Right cardiac atrium (tissue), 5 donors: ENCODE measurements around the gene SPAG9. TPM values are rescaled to one million over a fixed set of nuclear protein-coding genes. Genes with fewer than 3 reads are reported as not detected.

Source experiments
- ATAC-seq, 2 donors: fragments of 200-7000 bp; cut with Tn5 transposase; one replicate each; pipeline versions ENCODE4 v1.8.0 to v1.9.1; 2020; ENCODE audit warnings: moderate library complexity in 2 of 2, mild to moderate bottlenecking in 1 of 2
- DNase-seq, 3 donors: peaks; one replicate each; pipeline ENCODE4 v3.0.0-alpha.2; 2020
- H3K27ac ChIP-seq: one replicate; pipeline ENCODE4 v1.5.1; 2013; ENCODE audit warnings: mild to moderate bottlenecking, low read length, control low read depth, moderate library complexity
- H3K27me3 ChIP-seq: one replicate; pipeline ENCODE4 v1.6.1; 2013; ENCODE audit not compliant: control insufficient read depth, insufficient read depth
- H3K4me1 ChIP-seq: one replicate; pipeline ENCODE4 v1.6.1; 2013; ENCODE audit warnings: low read length; ENCODE audit not compliant: control insufficient read depth, insufficient read depth
- H3K4me3 ChIP-seq: one replicate; pipeline ENCODE4 v1.5.1; 2013; ENCODE audit warnings: low read length, control low read depth
- H3K9me3 ChIP-seq: one replicate; pipeline ENCODE4 v1.6.1; 2013; ENCODE audit warnings: low read length; ENCODE audit not compliant: control insufficient read depth
- WGBS: extraction: QIAGEN DNeasy Blood & Tissue Kit; methylation state at CpG from one replicate; pipeline ENCODE4 v1.1.7; 2013; 5-methylcytosine and 5-hydroxymethylcytosine counted together
- intact Hi-C, 4 donors: fragments of 100-400 bp; cut with DNase I; formaldehyde crosslinking; loops; one replicate each; pipeline versions ENCODE4 v1.11.0 to v1.14.0; 2022 to 2023
- polyA plus RNA-seq: library from polyadenylated mRNA; stranded (reverse); fragments of 200-250 nt; gene quantifications from one replicate; pipeline ENCODE4 v1.2.3, GENCODE V29; 2013
- total RNA-seq, 4 donors: library from RNA; stranded (reverse); fragmentation: NEBNext Ultra II Directional; extraction: Animal tissue kit (Norgen Biotek cat#: 25700); gene quantifications; one replicate each; pipeline ENCODE4 v1.2.1, GENCODE V29; 2021
- donor health status: healthy with polysubstance abuse.
- donor health status: DM: no; HTN: yes; CAD: no.
- donor health status: DM: no; HTN: no; CAD: no.
- donor health status: DM: no; HTN: yes; CAD: no; lungs with severe emphysema.
- donor health status: DM: yes; HTN: yes; CAD: no.

Gene SPAG9
- total and polyA plus RNA-seq, 5 donors: 19.1 to 81.0 (median 59.0) TPM

DNA sequence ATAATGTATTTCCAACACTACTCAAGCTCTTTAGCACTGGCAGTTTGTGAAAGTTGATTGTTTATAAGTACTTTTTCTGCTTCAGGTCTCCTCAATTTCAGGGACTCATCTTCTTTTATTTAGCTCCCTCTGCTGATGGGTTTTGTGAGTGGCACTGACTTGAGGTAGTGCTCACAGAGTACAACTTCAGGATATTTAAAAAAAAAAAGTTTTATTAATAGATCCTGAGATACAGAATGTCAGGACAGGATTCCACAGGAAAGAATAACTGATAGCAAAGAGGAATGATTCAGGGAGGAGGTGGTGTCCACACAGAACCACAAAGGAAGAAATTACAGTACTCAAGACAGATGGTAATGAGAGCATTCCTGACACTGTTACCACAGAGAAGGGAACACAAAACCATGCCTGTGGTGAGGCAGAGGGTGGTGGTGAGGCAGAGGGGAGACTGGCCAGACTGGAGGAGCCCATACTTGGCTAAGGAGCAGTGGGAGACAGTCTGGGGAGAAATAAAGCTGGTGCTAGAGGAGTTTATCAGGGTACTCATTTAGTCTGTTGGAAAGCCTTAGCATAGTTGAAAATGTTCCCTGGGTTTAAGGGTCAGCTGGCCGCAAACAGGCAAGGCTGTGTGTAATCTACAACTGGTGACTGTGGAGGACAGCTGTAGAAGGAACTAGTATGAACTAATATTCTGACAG is 63.7 kb downstream of the SPAG9 start:
- Histone ChIP-seq H3K27me3 (no peaks in the 10 kb centered on the region), H3K4me3 (no peak overlapping the region), H3K9me3 (no peaks in the 10 kb centered on the region), H3K4me1 (peaks cover 4% of the 10 kb centered on the region), H3K27ac (peak overlapping the region; percentile 84)
- 23% methylated on average over 1 of the region's 1 CpG for WGBS
- DNase-seq (no peak), ATAC-seq (peak; percentile 83 to 89)
- intact Hi-C loops: loop anchor here in 1 of 4 donors (10.0 kb wide), 1 partner anchor 58 kb away; no protein-coding TSS in a partner anchor

DNA sequence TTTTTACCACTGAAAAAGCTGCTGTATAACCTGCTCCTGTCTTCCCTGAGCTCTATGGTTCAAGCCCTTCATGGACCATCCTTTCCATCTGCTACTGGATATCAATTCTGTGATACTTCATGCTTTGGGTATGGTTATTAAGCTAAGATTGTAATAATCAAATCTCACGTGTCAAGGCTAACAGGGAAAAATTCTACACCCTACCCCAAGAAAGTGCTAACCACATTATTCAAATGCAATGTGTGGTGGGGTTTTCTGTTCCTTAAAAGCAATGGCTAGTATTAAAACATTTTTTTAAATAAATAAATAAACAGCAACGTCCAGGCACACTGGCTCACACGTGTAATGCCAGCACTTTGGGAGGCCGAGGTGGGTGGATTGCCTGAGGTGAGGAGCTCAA is 65.9 kb downstream of the SPAG9 start:
- no peak overlapping the region for H3K27ac ChIP-seq
- intact Hi-C loops: loop anchor here in 1 of 4 donors (10.0 kb wide), 1 partner anchor 60 kb away; no protein-coding TSS in a partner anchor
- 92% methylated on average over 4 of the region's 4 CpGs for WGBS

DNA sequence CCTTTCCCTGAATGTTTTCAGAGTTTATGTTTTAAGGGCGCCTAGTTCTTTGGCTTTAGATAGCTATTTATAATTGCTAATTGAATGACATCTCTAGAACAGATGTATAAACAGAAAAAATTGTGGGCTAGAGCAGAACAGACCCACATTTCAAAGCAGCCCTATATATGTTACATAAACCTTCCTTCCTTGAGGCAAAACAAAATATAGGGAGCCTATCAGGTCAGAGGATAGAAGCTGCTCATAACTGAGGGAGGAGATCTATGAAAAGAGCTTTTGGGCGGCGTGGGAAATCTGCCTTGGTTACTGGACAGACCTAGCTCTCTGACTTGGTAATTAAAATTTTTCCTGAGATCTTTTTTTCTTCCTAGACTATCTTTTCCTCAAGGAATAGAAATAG is 68.4 kb downstream of the SPAG9 start:
- Histone ChIP-seq H3K9me3 (no peaks in the 10 kb centered on the region), H3K4me3 (no peak overlapping the region), H3K27me3 (no peaks in the 10 kb centered on the region), H3K27ac (no peak overlapping the region), H3K4me1 (peaks cover 3% of the 10 kb centered on the region)
- DNase-seq: no peak
- 97% methylated on average over 3 of the region's 3 CpGs for WGBS
- ATAC-seq: no peak
- intact Hi-C loops: loop anchor here in 1 of 4 donors (10.0 kb wide), 1 partner anchor 63 kb away; no protein-coding TSS in a partner anchor

More for the DNA sequence above, 65.9 kb downstream of the SPAG9 start:
- ATAC-seq (no peak), DNase-seq (no peak)
- Histone ChIP-seq H3K4me3 (no peak overlapping the region), H3K9me3 (no peaks in the 10 kb centered on the region), H3K27me3 (no peaks in the 10 kb centered on the region), H3K4me1 (peaks cover 4% of the 10 kb centered on the region)

DNA sequence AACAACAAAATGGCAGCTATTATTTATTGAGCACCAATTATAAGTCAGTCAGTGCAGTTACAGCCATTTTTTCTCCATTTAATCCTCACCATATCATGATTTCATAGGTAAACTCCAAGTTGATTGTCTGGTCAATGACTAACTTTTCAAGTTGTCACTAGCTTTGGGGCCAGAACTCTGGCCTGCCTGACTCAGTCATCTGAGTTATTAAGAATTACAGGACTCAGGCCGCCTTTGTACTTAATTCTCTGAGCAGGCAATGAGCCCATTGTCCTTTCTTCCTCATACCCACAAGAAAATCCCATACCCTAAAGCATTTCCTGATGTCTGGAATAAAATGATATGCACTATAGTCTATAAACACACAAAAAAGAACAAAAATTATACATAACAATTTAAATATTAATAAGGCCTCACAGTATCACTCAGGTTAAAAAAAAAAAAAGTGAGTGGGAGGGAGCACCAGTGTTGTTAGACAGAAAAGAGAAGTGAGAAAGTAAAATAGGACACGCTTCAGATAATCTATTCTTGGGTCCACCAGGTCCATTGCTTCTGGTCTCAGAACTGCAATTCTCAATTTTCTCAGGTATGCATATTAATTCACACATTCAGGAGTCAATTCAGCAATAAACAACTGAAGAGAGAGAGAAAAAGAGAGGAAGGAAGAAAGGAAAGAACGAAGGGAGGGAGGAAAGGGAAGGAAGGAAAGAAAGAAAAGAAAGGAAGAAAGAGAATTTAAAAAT is 70.2 kb downstream of the SPAG9 start:
- no peak for DNase-seq
- intact Hi-C loops: loop anchor here in 1 of 4 donors (10.0 kb wide), 1 partner anchor 64 kb away; no protein-coding TSS in a partner anchor
- ATAC-seq: no peak
- no peak overlapping the region for H3K4me3 ChIP-seq
- H3K4me1 ChIP-seq: no peaks in the 10 kb centered on the region
- H3K9me3 ChIP-seq: no peaks in the 10 kb centered on the region
- no peaks in the 10 kb centered on the region for H3K27me3 ChIP-seq
- 76% methylated on average over 3 of the region's 3 CpGs for WGBS
- H3K27ac ChIP-seq: no peak overlapping the region

DNA sequence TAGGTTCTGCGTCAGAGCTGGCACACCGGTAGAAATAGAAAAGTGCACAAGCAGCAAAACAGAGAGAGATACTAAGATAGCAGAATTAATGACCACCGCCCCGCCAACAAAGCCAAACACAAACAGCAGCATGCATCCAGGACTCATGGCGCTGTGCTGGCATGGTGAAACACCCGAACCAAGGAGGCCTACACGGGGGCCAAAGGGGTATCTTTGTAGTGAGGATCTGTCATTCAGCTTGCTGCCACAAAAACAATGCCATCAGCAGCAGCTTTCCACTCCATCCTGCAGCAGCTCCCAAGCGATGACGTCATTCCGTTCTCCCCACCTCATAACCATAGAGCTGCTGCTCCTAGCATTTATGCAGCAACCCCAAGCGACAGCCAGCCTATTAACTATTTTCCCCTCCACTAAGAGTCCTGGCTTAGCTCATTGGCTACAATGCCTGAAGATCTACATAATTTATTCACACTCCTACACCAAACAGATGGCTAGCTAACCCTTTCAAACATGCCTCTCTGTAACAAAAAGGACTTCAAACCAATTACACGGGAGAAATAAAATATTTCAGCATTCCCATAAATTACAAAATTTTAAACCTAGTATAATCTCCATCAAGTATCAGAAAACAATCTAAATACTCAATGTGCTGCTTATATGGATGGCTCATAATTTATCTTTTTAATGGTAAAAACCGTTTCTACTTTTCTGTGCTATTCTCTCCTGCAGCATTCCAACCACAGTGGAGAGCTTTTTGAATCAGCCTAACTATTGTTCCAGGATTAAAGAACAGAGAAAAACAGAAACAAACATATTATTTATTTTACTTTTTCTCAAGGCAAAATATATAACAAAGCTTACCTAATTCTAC is 73.9 kb downstream of the SPAG9 start:
- 33% methylated on average over 13 of the region's 13 CpGs for WGBS
- ATAC-seq: peak; percentile 97 to 98
- H3K9me3 ChIP-seq: no peaks in the 10 kb centered on the region
- H3K4me3 ChIP-seq: peak overlapping the region; percentile 1
- peaks cover 2% of the 10 kb centered on the region for H3K4me1 ChIP-seq
- no peaks in the 10 kb centered on the region for H3K27me3 ChIP-seq
- H3K27ac ChIP-seq: peak overlapping the region; percentile 32
- intact Hi-C loops: no loop called here
- DNase-seq: peak; percentile 72 to 81 (median 78)

DNA sequence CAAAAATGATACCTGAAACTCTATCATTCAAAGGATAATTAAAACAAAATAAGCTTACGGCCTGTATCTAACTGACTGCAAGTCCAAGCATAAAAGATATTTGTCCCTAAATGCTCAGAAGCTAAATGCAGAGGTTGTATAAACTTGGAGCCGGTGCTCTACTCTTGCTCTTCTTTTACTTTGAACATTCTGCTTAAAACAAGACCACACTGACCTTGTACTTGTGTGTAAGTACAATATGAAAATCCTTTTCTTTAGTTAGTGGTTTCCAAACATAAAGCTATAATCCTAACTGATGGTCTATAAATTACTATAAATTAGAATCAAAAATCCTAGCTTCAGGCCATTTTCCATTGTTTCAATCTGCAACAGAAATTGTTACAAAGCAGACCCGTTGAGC is 74.6 kb downstream of the SPAG9 start:
- ATAC-seq (no peak), DNase-seq (no peak)
- Histone ChIP-seq H3K4me1 (peaks cover 2% of the 10 kb centered on the region), H3K27ac (peak overlapping the region; percentile 32), H3K27me3 (no peaks in the 10 kb centered on the region), H3K4me3 (peak overlapping the region; percentile 1), H3K9me3 (no peaks in the 10 kb centered on the region)
- intact Hi-C loops: no loop called here
- WGBS: 46% methylated on average over 3 of the region's 3 CpGs

DNA sequence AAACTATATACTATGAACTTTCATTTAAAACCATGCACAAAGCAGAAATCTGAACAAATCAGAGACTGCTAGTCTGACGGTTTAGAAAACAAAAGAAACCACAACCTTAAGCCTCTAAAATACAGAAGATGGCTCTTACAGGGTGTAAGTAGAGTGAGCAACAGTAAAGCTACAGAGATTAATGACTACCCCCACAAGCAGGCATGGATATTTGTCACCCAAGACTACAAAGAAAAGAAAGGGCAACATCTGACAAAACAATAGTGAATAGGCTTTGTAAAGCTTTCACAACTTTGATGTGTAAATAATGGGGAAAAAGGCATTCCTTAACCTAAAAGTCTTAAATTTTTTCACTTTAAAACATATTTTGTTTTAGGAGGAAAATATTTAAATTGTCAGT is 75.0 kb downstream of the SPAG9 start:
- ATAC-seq (no peak), DNase-seq (no peak)
- H3K4me1 ChIP-seq: peaks cover 2% of the 10 kb centered on the region
- WGBS: 58% methylated on average over 1 of the region's 1 CpG
- H3K4me3 ChIP-seq: no peak overlapping the region
- H3K27ac ChIP-seq: no peak overlapping the region
- no peaks in the 10 kb centered on the region for H3K27me3 ChIP-seq
- intact Hi-C loops: no loop called here
- H3K9me3 ChIP-seq: no peaks in the 10 kb centered on the region

DNA sequence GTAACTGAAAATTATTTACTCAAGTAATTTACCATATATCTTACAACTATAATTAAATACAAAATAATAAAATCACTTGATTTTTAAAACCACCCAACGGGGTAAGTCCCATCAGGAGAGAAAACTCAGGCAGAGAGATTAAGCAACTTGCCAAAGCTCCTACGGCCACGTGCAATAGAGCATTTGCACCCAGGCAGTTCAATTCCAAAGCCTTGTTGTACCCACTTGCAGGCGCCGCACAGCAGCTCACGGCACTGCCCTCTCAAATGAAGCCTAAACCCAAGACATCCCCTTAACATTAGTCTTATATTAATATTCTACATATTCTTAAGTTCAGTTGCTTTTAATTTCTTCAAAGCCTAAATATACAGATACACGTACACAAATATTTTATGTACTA is 75.7 kb downstream of the SPAG9 start:
- ATAC-seq: no peak
- 69% methylated on average over 7 of the region's 7 CpGs for WGBS

DNA sequence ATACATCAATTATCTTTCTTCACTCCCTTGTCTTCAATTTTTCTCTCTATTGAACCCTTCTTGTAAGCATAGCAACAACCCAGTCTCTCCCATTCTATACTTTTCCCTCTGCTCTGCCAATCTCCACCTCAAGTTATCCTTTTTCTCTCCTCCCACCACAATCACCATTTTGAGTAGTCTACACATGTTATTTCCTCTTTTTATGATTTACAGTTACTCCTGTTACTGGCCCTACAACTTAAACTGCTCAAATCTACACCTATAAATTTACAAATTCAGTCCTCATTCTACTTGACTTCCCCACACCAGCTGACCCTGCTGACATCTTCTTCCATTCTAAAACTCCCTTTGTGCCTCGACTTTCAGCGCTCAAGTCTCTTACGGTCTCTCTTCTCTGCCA is 84.6 kb downstream of the SPAG9 start:
- WGBS: 91% methylated on average over 3 of the region's 3 CpGs

More for the DNA sequence above, 75.7 kb downstream of the SPAG9 start:
- Histone ChIP-seq H3K27ac (no peak overlapping the region), H3K4me3 (no peak overlapping the region), H3K9me3 (no peaks in the 10 kb centered on the region), H3K27me3 (no peaks in the 10 kb centered on the region), H3K4me1 (peaks cover 2% of the 10 kb centered on the region)
- intact Hi-C loops: no loop called here
- DNase-seq: no peak

DNA sequence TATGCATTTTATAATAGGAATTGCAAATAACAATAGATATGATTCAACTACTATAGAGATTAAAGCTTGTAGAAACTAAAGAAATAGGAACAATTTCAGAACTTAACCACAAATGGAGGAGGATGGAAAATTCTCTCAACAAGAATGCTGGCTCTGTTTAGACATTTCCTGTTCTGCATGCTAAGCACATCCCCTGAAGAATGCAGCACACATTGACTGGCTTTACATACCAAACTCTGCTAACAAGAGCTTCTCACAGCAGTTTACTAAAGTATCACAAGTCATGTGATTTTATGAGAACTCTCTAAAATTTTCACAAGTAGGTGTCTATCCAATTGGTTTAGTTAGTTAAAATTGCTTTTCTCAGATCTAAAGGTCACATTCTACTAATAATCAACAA is 85.2 kb downstream of the SPAG9 start:
- no peaks in the 10 kb centered on the region for H3K9me3 ChIP-seq
- peaks cover 3% of the 10 kb centered on the region for H3K4me1 ChIP-seq
- H3K27me3 ChIP-seq: no peaks in the 10 kb centered on the region
- no peak for DNase-seq
- no peak overlapping the region for H3K4me3 ChIP-seq
- peak; percentile 45 to 65 for ATAC-seq
- no peak overlapping the region for H3K27ac ChIP-seq
- intact Hi-C loops: no loop called here

More for the DNA sequence above, 84.6 kb downstream of the SPAG9 start:
- Histone ChIP-seq H3K27ac (no peak overlapping the region), H3K9me3 (no peaks in the 10 kb centered on the region), H3K4me3 (no peak overlapping the region), H3K27me3 (no peaks in the 10 kb centered on the region), H3K4me1 (peaks cover 3% of the 10 kb centered on the region)
- intact Hi-C loops: no loop called here
- DNase-seq: no peak
- no peak for ATAC-seq
